ENCODE data around the gene COL20A1. TPM values are rescaled to one million over a fixed set of nuclear protein-coding genes. Genes with fewer than 3 reads are reported as not detected.

The COL20A1 gene
- total RNA-seq, 1 donor from 2014 or later = not detected

GRCh38 chr20:63329331-63330083, 36.5 kb downstream of the COL20A1 start:
- Mint-ChIP-seq H3K4me1 (ENCODE audit: unreplicated experiment) (peaks cover 5% of the 10 kb centered on the region), H3K27ac (ENCODE audit: unreplicated experiment) (no peak overlapping the region), H3K27me3 (ENCODE audit: unreplicated experiment) (peaks cover 3% of the 10 kb centered on the region), H3K36me3 (ENCODE audit: low read depth, unreplicated experiment) (peaks cover 4% of the 10 kb centered on the region), H3K9me3 (ENCODE audit: unreplicated experiment) (peaks cover 8% of the 10 kb centered on the region), H3K4me3 (ENCODE audit: unreplicated experiment) (no peak overlapping the region)
- DNase-seq (ENCODE audit: low spot score) = no peak
- TF ChIP-seq, protein P1, sequence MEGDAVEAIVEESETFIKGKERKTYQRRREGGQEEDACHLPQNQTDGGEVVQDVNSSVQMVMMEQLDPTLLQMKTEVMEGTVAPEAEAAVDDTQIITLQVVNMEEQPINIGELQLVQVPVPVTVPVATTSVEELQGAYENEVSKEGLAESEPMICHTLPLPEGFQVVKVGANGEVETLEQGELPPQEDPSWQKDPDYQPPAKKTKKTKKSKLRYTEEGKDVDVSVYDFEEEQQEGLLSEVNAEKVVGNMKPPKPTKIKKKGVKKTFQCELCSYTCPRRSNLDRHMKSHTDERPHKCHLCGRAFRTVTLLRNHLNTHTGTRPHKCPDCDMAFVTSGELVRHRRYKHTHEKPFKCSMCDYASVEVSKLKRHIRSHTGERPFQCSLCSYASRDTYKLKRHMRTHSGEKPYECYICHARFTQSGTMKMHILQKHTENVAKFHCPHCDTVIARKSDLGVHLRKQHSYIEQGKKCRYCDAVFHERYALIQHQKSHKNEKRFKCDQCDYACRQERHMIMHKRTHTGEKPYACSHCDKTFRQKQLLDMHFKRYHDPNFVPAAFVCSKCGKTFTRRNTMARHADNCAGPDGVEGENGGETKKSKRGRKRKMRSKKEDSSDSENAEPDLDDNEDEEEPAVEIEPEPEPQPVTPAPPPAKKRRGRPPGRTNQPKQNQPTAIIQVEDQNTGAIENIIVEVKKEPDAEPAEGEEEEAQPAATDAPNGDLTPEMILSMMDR (IDR thresholded peaks at IDR 0.05; ENCODE audit: unreplicated experiment) = no peak

- no peak overlapping the region for H3K4me3 Mint-ChIP-seq (ENCODE audit: unreplicated experiment)
- H3K4me1 Mint-ChIP-seq (ENCODE audit: unreplicated experiment) = peaks cover 9% of the 10 kb centered on the region
- no peak overlapping the region for H3K27ac Mint-ChIP-seq (ENCODE audit: unreplicated experiment)
- TF ChIP-seq, protein P1 (IDR thresholded peaks at IDR 0.05; ENCODE audit: unreplicated experiment) = no peak
- peaks cover 8% of the 10 kb centered on the region for H3K9me3 Mint-ChIP-seq (ENCODE audit: unreplicated experiment)
- DNase-seq (ENCODE audit: low spot score) = no peak
- H3K27me3 Mint-ChIP-seq (ENCODE audit: unreplicated experiment) = peaks cover 5% of the 10 kb centered on the region
- peaks cover 4% of the 10 kb centered on the region for H3K36me3 Mint-ChIP-seq (ENCODE audit: low read depth, unreplicated experiment)
Measured at GRCh38 chr20:63330084-63330760, 37.2 kb downstream of the COL20A1 start.

- H3K4me1 Mint-ChIP-seq (ENCODE audit: unreplicated experiment) = peaks cover 16% of the 10 kb centered on the region
- H3K9me3 Mint-ChIP-seq (ENCODE audit: unreplicated experiment) = peaks cover 8% of the 10 kb centered on the region
- no peak overlapping the region for H3K27ac Mint-ChIP-seq (ENCODE audit: unreplicated experiment)
- no peak for DNase-seq (ENCODE audit: low spot score)
- peaks cover 4% of the 10 kb centered on the region for H3K36me3 Mint-ChIP-seq (ENCODE audit: low read depth, unreplicated experiment)
- H3K27me3 Mint-ChIP-seq (ENCODE audit: unreplicated experiment) = peaks cover 9% of the 10 kb centered on the region
- H3K4me3 Mint-ChIP-seq (ENCODE audit: unreplicated experiment) = no peak overlapping the region
- TF ChIP-seq, protein P1 (IDR thresholded peaks at IDR 0.05; ENCODE audit: unreplicated experiment) = no peak
Measured at GRCh38 chr20:63330940-63331339, 38.0 kb downstream of the COL20A1 start.

DNA sequence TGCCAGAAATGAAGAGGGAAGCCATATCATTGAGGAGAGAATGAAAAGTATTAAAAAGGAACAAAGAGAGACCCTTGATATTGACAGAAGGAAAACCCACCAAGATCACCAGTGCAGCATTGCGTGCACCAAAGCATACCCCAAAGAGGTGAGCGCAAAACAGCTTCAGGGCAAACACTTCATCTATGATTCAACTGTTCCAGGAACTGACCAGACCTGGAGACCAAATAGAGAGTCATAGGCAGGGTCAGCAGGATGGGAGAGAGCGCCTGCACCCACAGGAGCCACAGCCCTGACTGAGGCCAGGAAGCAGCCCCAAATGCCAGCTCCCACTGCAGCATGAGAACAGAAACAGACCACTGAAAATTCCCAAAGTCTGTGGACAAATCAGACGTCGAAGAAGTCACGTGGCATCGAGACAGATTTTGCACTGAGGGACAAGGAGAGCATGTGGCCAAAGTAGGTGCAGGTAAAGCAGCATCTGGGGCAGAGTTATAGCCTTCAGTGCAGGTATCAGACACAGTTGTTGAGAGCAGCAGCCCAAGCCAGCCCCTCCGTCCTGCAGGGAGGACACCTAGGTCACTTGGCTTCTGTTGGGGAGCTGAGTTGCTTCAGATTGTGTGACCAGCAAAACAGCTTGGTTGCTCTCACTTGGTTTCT, 38.9 kb downstream of the COL20A1 start:
- Mint-ChIP-seq H3K27me3 (ENCODE audit: unreplicated experiment) (peaks cover 9% of the 10 kb centered on the region), H3K4me3 (ENCODE audit: unreplicated experiment) (no peak overlapping the region), H3K36me3 (ENCODE audit: low read depth, unreplicated experiment) (peaks cover 4% of the 10 kb centered on the region), H3K27ac (ENCODE audit: unreplicated experiment) (no peak overlapping the region), H3K9me3 (ENCODE audit: unreplicated experiment) (peaks cover 8% of the 10 kb centered on the region), H3K4me1 (ENCODE audit: unreplicated experiment) (peaks cover 23% of the 10 kb centered on the region)
- DNase-seq (ENCODE audit: low spot score) = no peak
- TF ChIP-seq, protein P1 (IDR thresholded peaks at IDR 0.05; ENCODE audit: unreplicated experiment) = no peak
